ENCODE data around the gene PICALM.
"Not testable (repeated sequence)": the region's sequence is repeated elsewhere in the genome, so short reads cannot be mapped to it uniquely, and the experiment has no call there.

The PICALM gene

GRCh38 chr11:85967457-85967856 lies 101.4 kb downstream of the PICALM start:
- no peak for DNase-seq

GRCh38 chr11:85965202-85965601 lies 103.7 kb downstream of the PICALM start:
- DNase-seq: no peak

- DNase-seq: no peak
Observed at GRCh38 chr11:85961930-85962363, 106.9 kb downstream of the PICALM start.

GRCh38 chr11:85961130-85961529 lies 107.8 kb downstream of the PICALM start:
- DNase-seq: no peak

- no peak for DNase-seq
Observed at GRCh38 chr11:85960678-85961077, 108.2 kb downstream of the PICALM start.

GRCh38 chr11:85955531-85955930 lies 113.4 kb downstream of the PICALM start:
- no peak for DNase-seq

GRCh38 chr11:85953491-85954143 lies 115.3 kb downstream of the PICALM start:
- no peak for DNase-seq

GRCh38 chr11:85952108-85952485 lies 116.8 kb downstream of the PICALM start:
- not testable (repeated sequence) for DNase-seq

GRCh38 chr11:85951428-85952107 lies 117.3 kb downstream of the PICALM start:
- no peak for DNase-seq

GRCh38 chr11:85951049-85951405 lies 117.9 kb downstream of the PICALM start:
- no peak for DNase-seq

GRCh38 chr11:85950317-85951048 lies 118.4 kb downstream of the PICALM start:
- DNase-seq: no peak

GRCh38 chr11:85949798-85950197 lies 119.1 kb downstream of the PICALM start:
- no peak for DNase-seq

- DNase-seq: no peak
Observed at GRCh38 chr11:85948884-85949283, 120.0 kb downstream of the PICALM start.

GRCh38 chr11:85947431-85948272 lies 121.2 kb downstream of the PICALM start:
- DNase-seq: no peak

- no peak for DNase-seq
Observed at GRCh38 chr11:85946221-85946620, 122.7 kb downstream of the PICALM start.

GRCh38 chr11:85945788-85946187 lies 123.1 kb downstream of the PICALM start:
- no peak for DNase-seq

- DNase-seq: no peak
Observed at GRCh38 chr11:85945296-85945695, 123.6 kb downstream of the PICALM start.

GRCh38 chr11:85941380-85941973 lies 127.4 kb downstream of the PICALM start:
- peak; percentile 14 for DNase-seq

- DNase-seq: no peak
Observed at GRCh38 chr11:85939099-85940015, 129.5 kb downstream of the PICALM start.

- DNase-seq: no peak
Observed at GRCh38 chr11:85937835-85938234, 131.0 kb downstream of the PICALM start.

- no peak for DNase-seq
Observed at GRCh38 chr11:85935751-85936150, 133.1 kb downstream of the PICALM start.

All from CD4-positive, alpha-beta T cell treated with Interferon gamma for 1 hour (primary cell).